ENCODE results near the gene ASIC1. TPM values are rescaled to one million over a fixed set of nuclear protein-coding genes. Genes with fewer than 3 reads are reported as not detected.

Gene ASIC1
- total and polyA plus RNA-seq, 2 of the 13 experiments (the other 11 are each of a cell fraction or from before 2014, with no cell fraction given), result 0.44 to 1.5 TPM

GRCh38 chr12:50050410-50051098 lies 6.8 kb upstream of the ASIC1 start (continued):
- TF ChIP-seq, protein P1, sequence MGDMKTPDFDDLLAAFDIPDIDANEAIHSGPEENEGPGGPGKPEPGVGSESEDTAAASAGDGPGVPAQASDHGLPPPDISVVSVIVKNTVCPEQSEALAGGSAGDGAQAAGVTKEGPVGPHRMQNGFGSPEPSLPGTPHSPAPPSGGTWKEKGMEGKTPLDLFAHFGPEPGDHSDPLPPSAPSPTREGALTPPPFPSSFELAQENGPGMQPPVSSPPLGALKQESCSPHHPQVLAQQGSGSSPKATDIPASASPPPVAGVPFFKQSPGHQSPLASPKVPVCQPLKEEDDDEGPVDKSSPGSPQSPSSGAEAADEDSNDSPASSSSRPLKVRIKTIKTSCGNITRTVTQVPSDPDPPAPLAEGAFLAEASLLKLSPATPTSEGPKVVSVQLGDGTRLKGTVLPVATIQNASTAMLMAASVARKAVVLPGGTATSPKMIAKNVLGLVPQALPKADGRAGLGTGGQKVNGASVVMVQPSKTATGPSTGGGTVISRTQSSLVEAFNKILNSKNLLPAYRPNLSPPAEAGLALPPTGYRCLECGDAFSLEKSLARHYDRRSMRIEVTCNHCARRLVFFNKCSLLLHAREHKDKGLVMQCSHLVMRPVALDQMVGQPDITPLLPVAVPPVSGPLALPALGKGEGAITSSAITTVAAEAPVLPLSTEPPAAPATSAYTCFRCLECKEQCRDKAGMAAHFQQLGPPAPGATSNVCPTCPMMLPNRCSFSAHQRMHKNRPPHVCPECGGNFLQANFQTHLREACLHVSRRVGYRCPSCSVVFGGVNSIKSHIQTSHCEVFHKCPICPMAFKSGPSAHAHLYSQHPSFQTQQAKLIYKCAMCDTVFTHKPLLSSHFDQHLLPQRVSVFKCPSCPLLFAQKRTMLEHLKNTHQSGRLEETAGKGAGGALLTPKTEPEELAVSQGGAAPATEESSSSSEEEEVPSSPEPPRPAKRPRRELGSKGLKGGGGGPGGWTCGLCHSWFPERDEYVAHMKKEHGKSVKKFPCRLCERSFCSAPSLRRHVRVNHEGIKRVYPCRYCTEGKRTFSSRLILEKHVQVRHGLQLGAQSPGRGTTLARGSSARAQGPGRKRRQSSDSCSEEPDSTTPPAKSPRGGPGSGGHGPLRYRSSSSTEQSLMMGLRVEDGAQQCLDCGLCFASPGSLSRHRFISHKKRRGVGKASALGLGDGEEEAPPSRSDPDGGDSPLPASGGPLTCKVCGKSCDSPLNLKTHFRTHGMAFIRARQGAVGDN (CRISPR knock-in tag; IDR thresholded peaks at IDR 0.05), result peak; percentile 57
- no peak for TF ChIP-seq ZNF414 (CRISPR knock-in tag; IDR thresholded peaks at IDR 0.05)
- 0 out of 2 replicates have a peak, but pooled peaks have one; percentile 17 for TF ChIP-seq BHLHE40 (IDR thresholded peaks at IDR 0.05; ENCODE audit: low read length)
- TF ChIP-seq ZFY (CRISPR knock-in tag; IDR thresholded peaks at IDR 0.05), result peak; percentile 35; the same call in 1 of the 2 replicates
- TF ChIP-seq DNMT3B (CRISPR knock-in tag; conservative IDR thresholded peaks at IDR 0.05), result 0 out of 2 replicates have a peak, but pooled peaks have one; percentile 28
- TF ChIP-seq ZNF138 (CRISPR knock-in tag; IDR thresholded peaks at IDR 0.05; ENCODE audit: low read depth), result no peak
- TF ChIP-seq ATF3 (CRISPR knock-in tag; IDR thresholded peaks at IDR 0.05), result peak; percentile 82
- TF ChIP-seq MYC (CRISPR knock-in tag; IDR thresholded peaks at IDR 0.05; ENCODE audit: borderline replicate concordance), result peak; percentile 13; the same call in 1 of the 2 replicates
- TF ChIP-seq ZSCAN22 (CRISPR knock-in tag; IDR thresholded peaks at IDR 0.05), result peak; percentile 99

All from HepG2 (cell line).